Smooth muscle cell of the brain vasculature (primary cell): ENCODE results near the gene TERT.
"Not testable (repeated sequence)": the region's sequence is repeated elsewhere in the genome, so short reads cannot be mapped to it uniquely, and the experiment has no call there.

Experiments
- DNase-seq: peaks from one replicate; pipeline ENCODE4 v3.0.0-alpha.2; 2012; ENCODE audit warnings: low read depth, low spot score

TERT gene

DNA sequence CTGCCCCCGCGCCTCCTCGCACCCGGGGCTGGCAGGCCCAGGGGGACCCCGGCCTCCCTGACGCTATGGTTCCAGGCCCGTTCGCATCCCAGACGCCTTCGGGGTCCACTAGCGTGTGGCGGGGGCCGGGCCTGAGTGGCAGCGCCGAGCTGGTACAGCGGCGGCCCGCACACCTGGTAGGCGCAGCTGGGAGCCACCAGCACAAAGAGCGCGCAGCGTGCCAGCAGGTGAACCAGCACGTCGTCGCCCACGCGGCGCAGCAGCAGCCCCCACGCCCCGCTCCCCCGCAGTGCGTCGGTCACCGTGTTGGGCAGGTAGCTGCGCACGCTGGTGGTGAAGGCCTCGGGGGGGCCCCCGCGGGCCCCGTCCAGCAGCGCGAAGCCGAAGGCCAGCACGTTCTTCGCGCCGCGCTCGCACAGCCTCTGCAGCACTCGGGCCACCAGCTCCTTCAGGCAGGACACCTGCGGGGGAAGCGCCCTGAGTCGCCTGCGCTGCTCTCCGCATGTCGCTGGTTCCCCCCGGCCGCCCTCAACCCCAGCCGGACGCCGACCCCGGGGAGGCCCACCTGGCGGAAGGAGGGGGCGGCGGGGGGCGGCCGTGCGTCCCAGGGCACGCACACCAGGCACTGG is 548 bp downstream of the TERT start:
- no peak for DNase-seq

DNA sequence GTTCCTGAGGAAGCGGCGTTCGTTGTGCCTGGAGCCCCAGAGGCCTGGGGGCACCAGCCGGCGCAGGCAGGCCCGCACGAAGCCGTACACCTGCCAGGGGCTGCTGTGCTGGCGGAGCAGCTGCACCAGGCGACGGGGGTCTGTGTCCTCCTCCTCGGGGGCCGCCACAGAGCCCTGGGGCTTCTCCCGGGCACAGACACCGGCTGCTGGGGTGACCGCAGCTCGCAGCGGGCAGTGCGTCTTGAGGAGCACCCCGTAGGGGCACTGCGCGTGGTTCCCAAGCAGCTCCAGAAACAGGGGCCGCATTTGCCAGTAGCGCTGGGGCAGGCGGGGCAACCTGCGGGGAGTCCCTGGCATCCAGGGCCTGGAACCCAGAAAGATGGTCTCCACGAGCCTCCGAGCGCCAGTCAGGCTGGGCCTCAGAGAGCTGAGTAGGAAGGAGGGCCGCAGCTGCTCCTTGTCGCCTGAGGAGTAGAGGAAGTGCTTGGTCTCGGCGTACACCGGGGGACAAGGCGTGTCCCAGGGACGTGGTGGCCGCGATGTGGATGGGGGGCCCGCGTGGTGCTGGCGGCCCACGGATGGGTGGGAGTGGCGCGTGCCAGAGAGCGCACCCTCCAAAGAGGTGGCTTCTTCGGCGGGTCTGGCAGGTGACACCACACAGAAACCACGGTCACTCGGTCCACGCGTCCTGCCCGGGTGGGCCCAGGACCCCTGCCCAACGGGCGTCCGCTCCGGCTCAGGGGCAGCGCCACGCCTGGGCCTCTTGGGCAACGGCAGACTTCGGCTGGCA is 1.3 kb downstream of the TERT start:
- no peak for DNase-seq

DNA sequence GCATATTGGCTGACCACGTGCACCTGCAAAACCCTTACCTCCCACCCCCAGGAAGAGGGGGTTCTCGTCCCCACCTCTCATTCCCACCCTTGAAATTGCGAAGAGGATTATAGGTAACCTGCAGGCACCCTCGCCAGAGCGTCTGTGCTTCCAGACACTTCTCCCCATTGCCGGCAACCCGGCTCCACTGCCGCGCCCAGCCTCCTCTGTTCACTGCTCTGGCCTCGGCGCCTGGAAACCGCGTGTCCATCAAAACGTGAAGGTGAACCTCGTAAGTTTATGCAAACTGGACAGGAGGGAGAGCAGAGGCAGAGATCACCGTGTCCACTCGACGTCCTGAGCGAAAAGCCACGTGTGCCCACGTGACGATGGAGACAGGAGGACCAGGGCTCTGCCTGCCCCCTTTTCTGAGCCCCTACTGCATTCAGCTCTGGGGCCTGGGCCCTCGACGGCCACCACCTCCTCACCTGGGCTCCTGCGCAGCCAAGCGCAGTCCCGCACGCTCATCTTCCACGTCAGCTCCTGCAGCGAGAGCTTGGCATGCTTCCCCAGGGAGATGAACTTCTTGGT is 1.9 kb downstream of the TERT start:
- DNase-seq: no peak

DNA sequence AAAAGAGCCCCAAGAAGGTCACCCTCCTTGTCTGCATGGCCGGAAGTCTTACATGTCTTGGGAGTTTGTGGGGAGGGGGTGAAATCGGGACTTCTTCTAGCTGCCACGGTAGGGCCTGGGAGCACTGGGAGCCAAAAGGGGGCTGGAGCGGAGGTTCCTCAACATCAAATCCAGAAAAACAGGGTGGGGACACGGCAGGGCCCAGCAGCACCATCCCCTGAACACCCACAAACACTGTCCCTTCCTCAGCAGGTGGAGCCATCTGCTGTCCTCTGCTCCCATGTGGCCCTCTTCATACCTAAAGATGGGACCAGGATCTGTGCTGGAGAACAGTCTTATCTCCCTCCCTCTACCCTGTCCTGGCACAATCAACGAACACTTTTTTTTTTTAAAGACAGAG is 2.7 kb downstream of the TERT start:
- no peak for DNase-seq

DNA sequence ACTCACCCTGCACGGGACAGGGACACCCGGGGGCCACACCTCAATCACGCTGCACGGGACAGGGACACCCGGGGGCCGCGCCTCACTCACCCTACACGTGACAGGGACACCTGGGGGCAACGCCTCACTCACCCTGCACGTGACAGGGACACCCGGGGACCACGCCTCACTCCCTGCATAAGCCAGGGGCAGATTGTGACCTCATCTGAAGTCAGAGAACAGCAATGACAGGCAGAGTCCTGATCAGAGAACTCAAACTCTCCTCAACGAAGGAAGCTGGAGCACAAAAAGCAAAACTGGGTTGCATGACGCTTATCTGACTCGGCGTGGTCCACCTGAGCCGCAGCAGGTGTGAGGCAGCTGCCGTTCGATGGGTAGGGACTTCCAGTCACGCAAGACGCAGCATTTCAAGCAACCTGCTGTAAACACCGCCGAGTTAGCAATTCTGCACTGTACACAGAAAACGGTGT is 3.2 kb downstream of the TERT start:
- no peak for DNase-seq

DNA sequence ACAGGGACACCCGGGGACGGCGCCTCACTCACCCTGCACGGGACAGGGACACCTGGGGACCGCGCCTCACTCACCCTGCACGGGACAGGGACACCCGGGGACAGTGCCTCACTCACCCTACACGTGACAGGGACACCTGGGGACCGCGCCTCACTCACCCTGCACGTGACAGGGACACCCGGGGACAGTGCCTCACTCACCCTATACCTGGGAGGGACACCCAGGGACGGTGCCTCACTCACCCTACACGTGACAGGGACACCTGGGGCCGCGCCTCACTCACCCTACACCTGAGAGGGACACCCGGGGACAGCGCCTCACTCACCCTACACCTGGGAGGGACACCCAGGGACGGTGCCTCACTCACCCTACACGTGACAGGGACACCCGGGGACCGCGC is 3.9 kb downstream of the TERT start:
- DNase-seq: not testable (repeated sequence)

DNA sequence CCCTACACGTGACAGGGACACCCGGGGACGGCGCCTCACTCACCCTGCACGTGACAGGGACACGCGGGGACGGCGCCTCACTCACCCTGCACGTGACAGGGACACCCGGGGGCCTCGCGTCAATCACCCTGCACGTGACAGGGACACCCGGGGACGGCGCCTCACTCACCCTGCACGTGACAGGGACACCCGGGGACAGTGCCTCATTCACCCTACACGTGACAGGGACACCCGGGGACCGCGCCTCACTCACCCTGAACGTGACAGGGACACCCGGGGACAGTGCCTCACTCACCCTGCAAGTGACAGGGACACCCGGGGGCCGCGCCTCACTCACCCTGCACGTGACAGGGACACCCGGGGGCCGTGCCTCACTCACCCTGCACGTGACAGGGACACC is 5.3 kb downstream of the TERT start:
- DNase-seq: not testable (repeated sequence)

DNA sequence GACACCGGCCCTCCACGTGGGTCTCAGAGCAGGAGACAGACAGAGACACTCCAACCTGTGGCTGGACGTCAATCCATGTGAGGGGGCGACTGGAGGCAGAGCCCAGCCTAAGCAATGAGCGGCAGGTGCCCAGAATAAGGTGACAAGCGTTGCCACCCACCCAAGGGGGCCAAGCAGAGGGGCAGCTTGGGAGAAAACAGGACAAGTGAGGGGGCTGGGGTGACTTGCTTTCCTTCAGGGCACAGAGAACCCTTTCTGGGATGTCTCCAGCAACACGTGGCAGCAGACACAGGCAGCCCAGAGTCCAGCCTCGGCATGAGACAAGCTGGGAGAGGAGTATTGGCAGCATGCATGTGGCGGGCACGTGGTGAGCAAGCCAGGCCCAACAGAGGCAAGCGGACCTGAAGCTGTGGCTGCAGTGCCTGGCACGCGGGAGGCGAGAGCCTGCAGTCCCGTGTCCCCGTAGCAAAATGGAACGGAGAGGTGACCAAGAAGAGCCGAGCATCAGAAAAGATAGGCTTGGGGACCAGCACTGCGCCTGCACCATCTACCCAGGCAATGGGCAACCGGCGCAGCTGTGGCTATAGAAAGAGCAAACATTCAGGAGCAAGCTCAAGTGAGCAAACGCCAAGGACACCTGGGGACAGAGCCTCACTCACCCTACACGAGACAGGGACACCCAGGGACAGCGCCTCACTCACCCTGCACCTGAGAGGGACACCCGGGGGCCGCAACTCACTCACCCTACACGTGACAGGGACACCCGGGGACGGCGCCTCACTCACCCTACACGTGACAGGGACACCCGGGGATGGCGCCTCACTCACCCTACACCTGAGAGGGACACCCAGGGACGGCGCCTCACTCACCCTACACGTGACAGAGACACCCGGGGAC is 6.2 kb downstream of the TERT start:
- no peak for DNase-seq

DNA sequence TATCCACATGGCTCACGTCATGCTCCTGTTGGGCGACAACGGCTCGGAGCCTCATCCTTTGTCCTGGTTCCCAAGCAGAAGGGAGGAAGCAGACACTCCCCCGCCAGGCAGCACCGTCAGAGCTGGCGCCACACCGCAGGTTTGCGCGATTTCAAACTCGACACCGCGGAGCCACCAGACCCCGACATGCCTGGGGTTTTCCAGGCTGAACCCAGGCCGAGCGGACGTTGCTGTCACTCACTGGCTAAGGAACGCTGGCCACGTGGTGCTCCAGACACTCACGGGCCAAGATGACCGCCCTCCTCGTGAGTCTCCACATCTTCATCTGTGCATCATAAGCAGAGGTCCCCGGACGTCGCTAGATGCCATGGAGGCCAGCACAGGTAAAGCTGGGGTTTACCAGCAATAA is 9.0 kb downstream of the TERT start:
- no peak for DNase-seq

DNA sequence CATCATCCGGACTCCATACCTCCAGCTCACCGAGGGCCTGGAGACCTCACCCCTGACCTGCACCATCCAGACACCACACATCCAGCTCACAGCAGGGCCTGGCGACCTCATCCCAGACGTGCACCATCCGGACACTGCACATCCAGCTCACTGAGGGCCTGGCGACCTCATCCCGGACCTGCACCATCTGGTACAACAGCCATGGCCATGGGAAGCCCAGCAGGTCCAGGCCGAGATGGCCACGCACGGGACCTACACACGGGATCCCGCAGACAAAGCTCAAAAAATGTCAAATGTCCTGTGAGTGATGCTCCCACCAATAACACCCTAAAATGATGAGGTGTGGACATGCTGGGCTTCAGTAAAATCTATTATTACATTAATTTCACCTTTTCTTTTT is 9.7 kb downstream of the TERT start:
- DNase-seq: no peak

DNA sequence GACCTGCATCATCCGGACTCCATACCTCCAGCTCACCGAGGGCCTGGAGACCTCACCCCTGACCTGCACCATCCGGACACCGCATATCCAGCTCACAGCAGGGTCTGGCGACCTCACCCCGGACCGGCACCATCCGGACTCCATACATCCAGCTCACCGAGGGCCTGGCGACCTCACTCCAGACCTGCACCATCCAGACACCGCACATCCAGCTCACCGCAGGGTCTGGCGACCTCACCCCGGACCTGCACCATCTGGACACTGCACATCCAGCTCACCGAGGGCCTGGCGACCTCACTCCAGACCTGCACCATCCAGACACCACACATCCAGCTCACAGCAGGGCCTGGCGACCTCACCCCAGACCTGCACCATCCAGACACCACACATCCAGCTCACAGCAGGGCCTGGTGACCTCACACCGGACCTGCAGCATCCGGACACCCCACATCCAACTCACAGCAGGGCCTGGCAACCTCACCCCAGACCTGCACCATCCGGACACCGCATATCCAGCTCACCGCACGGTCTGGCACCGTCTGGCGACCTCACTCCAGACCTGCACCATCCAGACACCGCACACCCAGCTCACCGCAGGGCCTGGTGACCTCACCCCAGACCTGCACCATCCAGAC is 10.4 kb downstream of the TERT start:
- not testable (repeated sequence) for DNase-seq

DNA sequence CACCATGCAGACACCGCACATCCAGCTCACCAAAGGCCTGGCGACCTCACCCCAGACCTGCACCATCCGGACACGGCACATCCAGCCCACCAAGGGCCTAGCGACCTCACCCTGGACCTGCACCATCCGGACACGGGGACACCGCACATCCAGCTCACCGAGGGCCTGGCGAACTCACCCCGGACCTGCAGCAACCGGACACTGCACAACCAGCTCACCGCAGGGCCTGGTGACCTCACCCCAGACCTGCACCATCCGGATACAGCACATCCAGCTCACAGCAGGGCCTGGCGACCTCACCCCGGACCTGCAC is 11.2 kb downstream of the TERT start:
- DNase-seq: not testable (repeated sequence)

DNA sequence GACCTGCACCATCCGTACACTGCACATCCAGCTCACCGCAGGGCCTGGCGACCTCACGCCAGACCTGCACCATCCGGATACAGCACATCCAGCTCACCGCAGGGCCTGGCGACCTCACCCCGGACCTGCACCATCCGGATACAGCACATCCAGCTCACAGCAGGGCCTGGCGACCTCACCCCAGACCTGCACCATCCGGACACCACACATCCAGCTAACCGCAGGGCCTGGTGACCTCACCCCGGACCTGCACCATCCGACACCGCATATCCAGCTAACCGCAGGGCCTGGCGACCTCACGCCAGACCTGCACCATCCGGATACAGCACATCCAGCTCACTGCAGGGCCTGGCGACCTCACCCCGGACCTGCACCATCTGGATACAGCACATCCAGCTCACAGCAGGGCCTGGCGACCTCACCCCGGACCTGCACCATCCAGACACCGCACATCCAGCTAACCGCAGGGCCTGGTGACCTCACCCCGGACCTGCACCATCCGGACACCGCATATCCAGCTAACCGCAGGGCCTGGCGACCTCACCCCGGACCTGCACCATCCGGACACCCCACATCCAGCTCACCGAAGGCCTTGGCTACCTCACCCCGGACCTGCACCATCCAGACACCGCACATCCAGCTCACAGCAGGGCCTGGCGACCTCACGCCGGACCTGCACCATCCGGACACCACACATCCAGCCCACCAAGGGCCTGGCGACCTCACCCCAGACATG is 11.7 kb downstream of the TERT start:
- not testable (repeated sequence) for DNase-seq

DNA sequence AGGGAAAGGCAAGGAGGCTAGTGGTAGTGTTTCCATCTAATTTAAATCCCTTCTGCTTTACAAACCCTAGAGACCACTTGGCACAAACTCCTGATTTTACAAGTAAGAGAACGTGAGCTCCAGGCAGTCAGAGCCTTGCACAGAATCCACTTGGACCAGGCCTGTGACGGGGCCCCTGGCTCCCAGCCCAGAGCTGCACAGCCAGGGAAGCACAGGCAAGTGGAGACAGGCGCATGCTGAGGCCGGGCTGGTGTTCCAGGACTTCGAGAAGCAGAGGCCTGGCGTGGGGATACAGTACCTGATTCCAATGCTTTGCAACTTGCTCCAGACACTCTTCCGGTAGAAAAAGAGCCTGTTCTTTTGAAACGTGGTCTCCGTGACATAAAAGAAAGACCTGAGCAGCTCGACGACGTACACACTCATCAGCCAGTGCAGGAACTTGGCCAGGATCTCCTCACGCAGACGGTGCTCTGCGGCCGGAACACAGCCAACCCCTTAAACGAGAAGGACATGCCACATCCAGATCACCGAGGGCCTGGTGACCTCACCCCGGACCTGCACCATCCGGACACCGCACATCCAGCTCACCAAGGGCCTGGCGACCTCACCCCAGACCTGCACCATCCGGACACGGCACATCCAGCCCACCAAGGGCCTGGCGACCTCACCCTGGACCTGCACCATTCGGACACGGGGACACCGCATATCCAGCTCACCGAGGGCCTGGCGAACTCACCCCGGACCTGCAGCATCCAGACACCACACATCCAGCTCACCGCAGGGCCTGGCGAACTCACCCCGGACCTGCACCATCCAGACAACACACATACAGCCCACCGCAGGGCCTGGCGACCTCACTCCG is 12.5 kb downstream of the TERT start:
- DNase-seq: no peak

DNA sequence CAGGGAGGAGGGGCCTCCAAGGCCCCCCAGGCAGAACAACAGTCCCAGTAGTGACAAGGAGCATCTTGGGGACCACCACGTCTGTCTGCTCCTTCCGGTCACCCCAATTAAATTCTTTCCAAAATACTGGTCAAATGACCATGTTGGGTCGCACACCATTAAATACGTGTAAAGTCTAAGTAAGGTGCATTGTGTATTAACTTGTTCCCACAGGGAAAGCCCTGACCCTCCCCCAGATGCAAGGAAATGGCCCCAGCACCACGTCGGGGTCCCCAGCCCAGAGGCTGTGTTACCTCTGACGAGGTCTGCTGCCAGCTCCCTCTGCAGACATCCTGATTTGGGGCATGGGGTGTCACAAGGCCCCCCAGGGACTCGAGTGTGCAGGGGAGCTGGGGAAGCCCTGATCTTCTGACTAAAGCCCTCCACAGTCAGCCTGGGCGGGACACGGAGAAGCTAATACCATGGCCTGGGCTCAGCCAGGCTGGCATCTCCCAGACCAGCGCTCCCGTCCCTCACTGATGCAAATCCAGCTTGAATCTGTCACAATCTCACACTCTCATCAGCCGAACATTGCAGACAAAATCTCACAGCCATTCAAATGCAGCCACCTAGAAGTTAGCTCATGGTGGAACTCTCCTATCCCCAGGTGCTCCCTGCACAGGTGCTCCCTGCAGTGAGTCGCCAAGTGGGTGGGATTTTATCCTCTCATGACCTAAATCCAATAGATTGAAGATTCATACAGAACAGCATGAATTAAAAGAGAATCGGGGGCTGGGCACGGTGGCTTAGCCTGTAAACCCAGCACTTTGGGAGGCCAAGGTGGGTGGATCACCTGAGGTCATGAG is 13.6 kb downstream of the TERT start:
- DNase-seq: no peak

DNA sequence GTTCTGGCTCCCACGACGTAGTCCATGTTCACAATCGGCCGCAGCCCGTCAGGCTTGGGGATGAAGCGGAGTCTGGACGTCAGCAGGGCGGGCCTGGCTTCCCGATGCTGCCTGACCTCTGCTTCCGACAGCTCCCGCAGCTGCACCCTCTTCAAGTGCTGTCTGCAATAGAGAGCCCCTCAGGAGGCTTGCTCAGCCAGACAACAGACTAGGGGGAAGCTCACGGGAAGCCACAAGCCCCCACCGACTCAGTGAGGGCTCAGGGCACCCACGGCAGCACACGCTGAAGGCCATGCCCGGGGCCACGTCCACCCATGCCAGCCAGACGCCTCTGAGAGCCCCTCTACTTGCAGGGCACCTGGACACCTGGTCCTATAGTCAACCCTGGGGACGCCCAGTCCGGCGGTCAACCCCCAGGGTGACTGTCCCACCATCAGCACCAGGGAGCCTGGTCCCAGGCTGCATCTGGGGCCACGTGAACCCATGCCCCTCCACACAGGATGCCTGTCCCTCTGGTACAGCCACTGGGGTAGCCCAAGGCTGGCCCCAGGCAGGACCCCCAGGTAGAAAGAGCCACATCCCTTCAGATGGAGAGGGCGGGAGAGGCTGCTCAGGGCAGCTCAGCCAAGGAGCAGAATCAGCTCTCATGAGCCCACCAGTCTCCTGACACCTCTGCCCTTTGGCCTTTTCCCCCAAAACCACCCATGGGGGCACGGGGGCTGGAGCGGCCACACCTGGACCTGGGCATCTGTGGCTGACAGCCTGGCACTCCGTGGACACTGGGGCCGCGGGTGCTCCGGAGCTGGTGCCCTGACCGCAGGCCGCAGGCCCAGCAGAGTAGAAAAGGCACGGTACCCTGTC is 14.5 kb downstream of the TERT start:
- no peak for DNase-seq

DNA sequence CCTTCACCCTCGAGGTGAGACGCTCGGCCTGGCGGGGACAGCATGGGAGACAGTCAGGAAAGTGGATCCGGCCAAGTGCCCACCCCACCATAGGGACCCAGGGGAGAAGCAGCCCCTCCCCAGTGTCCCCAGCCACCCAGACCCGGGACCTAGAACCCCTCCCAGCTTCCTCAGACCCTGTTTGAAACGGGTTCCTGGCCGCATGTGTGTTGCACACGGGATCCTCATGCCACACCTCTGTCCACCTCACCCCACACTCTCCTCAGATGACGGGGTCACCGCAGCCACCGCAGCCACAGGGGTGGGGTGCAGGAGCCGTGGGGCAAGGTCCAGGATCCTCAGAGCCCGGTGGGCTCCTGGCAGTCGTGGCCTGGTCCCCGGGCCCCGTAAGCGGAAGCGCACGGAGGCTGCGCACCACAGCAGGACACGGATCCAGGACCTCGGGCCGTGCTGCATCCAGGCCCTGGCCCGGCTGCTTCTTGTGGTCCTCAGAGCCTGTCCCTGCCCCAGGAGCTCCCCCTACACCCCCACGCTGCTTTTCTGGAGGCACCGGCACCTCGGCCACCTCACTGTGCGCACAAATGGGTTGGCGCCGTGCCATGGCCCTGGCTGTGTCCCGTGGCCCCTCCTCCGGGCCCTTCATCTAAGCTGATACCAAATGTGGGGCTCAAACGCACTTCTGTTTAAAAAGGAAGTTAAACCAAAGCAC is 15.3 kb downstream of the TERT start:
- no peak for DNase-seq
